DMS 273 (cell line): ENCODE data around the gene P2RX1.
"Not testable (repeated sequence)": the region's sequence is repeated elsewhere in the genome, so short reads cannot be mapped to it uniquely, and the experiment has no call there.

ENCODE experiments used
- DNase-seq: peaks from one replicate; lab custom pipeline; 2025; ENCODE audit not compliant: unreplicated experiment; lab: John Stamatoyannopoulos, UW

P2RX1 gene

GRCh38 chr17:3952186-3952585 is 35.9 kb upstream of the P2RX1 start:
- DNase-seq = no peak

DNA sequence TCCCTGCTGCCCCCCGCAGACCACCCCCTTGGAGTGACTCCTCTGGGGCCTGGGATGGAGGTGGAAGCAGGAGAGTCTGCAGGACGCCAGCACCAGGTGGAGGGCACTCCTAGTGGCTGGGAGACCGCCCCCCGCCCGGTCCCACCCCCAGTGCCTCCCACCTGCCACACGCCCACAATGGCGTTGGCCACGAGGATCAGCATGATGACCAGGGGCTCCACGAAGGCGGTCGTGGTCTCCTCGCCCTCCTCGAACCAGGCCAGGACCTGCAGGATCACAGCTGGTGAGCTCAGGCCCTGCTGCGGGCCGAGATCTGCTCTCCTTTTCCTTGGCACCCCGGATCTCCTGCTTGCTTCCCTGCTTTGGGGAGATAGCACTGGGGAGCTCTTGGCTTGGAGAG is 35.2 kb upstream of the P2RX1 start:
- DNase-seq = no peak

DNA sequence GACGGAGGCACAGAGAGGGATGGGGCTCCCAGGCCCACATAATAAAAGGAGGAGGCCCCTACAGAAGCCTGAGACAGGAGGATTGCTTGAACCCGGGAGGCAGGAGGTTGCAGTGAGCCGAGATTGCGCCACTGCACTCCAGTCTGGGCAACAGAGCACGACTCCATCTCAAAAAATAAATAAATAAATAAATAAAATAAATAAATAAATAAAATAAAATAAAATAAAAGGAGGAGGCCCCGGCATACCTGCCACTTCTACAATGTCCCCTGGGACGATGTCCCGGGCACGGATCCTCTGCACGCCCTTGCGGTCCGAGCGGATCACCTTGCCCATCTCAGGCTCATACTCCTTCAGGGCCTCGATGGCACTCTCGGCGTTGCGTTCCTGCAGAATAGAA is 34.7 kb upstream of the P2RX1 start:
- no peak for DNase-seq

GRCh38 chr17:3950584-3950983 is 34.3 kb upstream of the P2RX1 start:
- DNase-seq = no peak

- no peak for DNase-seq
These were observed 33.2 kb upstream of the P2RX1 start for GRCh38 chr17:3949418-3949817.

- not testable (repeated sequence) for DNase-seq
These were observed 32.3 kb upstream of the P2RX1 start for GRCh38 chr17:3948551-3948950.

GRCh38 chr17:3947318-3947810 is 31.1 kb upstream of the P2RX1 start:
- no peak for DNase-seq

DNA sequence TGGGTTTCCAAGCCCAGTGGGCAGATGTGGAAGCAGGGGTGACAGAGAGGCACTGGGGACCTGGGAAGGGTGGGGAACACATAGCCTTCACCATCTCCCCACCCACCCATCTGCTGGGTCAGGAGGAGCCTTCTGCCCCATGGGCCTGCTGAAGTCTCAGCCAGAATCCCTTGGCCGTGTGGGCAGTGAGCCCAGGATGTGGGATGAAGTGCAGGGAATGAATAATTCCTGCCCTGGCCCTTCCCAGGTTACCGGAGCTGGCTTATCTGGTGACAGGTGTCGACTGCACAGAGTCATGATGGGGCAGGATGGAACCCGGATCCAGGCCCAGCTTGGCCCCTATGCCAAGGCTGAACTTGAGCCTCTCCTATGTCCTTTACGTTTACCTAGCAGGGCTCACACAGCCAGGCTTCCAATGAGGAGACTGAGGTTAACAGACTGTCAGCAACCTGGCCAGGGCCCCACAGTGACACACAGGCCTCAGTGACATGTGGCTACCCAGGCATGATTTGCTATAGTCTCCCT is 30.5 kb upstream of the P2RX1 start:
- DNase-seq = peak; percentile 85

- DNase-seq = peak; percentile 26
These were observed 28.5 kb upstream of the P2RX1 start for GRCh38 chr17:3944485-3945388.

- no peak for DNase-seq
These were observed 27.1 kb upstream of the P2RX1 start for GRCh38 chr17:3943240-3943891.

DNA sequence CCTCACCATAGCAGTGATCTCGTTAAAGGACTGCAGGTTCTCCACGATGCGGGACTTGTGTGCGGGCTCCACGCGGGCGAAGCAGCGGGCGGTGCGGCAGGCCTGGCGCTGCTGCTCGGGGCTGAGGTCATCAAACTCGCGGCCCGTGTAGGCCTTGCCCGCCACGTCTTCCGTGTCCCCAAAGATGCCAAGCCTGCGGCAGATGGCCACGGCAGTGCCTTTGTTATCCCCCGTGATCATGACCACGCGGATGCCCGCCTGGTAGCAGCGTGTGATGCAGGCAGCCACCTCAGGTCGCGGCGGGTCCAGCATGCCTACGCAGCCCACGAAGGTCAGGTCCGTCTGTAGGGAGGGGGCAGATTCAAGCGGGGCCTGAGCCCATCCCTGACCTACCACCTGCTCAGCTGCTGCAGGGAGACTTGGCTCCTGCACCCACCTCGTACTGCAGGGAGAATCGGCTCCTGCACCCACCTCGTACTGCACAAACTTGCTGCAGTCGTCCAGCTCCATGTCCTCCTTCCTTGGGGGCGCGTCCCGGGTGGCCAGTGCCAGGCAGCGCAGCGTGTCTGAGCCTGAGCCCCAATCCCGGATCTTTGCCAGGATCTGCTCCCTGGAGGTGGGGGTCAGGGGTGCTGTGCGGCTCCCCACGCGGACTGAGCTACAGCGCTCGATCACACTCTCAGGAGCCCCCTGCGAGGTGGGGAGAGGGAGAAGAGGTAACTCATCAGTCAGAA is 24.9 kb upstream of the P2RX1 start:
- DNase-seq = no peak

GRCh38 chr17:3937359-3937758 is 21.1 kb upstream of the P2RX1 start:
- no peak for DNase-seq

GRCh38 chr17:3935825-3936355 is 19.6 kb upstream of the P2RX1 start:
- peak; percentile 58 for DNase-seq

GRCh38 chr17:3935140-3935542 is 18.9 kb upstream of the P2RX1 start:
- DNase-seq = peak; percentile 93

DNA sequence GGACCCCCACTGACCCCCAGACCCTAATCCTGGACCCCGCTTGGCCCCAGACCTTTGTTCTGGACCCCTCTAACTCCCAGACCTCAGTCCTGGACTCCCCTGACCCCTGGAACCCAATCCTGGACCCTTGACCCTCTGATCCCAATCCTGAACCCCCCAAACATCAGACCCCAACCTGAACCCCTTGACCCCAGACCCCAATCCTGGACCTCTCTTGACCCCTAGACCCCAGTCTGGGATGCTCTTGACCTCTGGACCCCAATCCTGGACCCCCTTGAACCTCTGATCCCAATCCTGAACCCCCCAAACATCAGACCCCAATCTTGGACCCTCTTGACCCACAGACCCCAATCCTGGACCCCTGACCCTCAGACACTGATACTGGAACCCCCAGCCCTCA is 13.5 kb upstream of the P2RX1 start:
- DNase-seq = no peak

DNA sequence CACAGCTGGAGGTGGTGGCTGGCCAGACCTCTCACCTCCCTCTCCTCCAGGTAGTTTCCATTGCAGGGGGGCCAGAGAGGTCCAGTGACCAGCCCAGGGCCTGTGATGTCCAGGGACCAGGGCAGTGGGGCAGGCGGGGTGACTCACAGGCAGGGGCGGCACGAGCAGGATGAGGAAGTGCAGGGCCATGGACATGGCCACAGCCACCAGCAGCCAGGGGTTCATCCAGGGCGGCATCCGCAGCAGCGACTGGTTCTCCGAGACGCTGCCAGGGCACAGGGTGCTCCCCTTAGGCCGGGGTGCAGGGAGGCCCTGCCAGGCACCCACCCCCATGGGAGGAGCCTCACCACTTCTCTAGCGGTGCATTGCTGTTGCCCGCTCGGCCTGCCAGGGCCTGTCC is 12.9 kb upstream of the P2RX1 start:
- DNase-seq = no peak

DNA sequence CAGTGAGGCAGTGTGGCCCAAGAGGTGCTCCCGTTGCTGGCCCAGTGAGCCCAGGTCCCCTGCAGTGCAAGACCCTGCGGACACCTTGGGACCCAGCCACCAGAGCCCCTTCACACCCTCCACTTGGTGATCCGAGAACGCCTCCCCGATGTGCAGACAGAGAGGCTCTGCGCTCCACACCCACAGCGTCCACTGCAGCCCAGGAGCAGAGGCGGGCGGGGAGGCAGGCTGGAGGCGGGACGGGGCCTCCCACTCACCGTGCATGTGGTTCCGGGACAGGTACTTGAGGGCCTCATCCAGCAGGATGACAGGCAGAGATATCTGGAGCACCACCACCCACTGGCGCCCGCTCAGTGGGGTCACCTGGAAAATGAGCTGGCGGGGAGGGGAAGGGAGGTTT is 12.1 kb upstream of the P2RX1 start:
- DNase-seq = no peak

GRCh38 chr17:3927628-3928340 is 11.5 kb upstream of the P2RX1 start:
- no peak for DNase-seq

- DNase-seq = no peak
These were observed 10.8 kb upstream of the P2RX1 start for GRCh38 chr17:3926860-3927627.
